Tibial artery (tissue), 4 donors: ENCODE results near the gene GRIP1.

Experiments
- DNase-seq, 2 donors: peaks; one replicate each; pipeline ENCODE4 v3.0.0-alpha.2; 2019
- H3K27ac ChIP-seq, 2 donors: fragments of 200-600 bp; sonication (generic) in 1 of 2; 1 replicate in 1 of 2; 2 replicates in 1 of 2; pipeline ENCODE4 v1.5.1; 2018 to 2019; ENCODE audit warnings: mild to moderate bottlenecking in 1 of 2
- H3K27me3 ChIP-seq, 2 donors: fragments of 200-600 bp; sonication (generic) in 1 of 2; one replicate each; pipeline versions ENCODE4 v1.5.1 to v1.6.0; 2016 to 2019
- H3K36me3 ChIP-seq, 3 donors: fragments of 200-600 bp; sonication (generic) in 2 of 3; one replicate each; pipeline ENCODE4 v1.5.1; 2016 to 2019; ENCODE audit warnings: mild to moderate bottlenecking in 2 of 3
- H3K4me1 ChIP-seq, 4 donors: fragments of 200-600 bp; sonication (generic) in 2 of 4; 1 replicate in 3 of 4; 2 replicates in 1 of 4; pipeline ENCODE4 v1.5.1; 2016 to 2019
- H3K4me3 ChIP-seq, 2 donors: fragments of 200-600 bp; sonication (generic) in 1 of 2; 1 replicate in 1 of 2; 2 replicates in 1 of 2; pipeline ENCODE4 v1.5.1; 2018 to 2019; ENCODE audit warnings: mild to moderate bottlenecking in 2 of 2
- H3K9me3 ChIP-seq, 3 donors: fragments of 200-600 bp; sonication (generic) in 1 of 3; one replicate each; pipeline ENCODE4 v1.5.1; 2016 to 2019
- CTCF ChIP-seq, 2 experiments: fragments of 200-600 bp in 1 of 2; fragments of 450-650 bp in 1 of 2; IDR thresholded peaks; one replicate each; pipeline ENCODE4 v1.5.1; 2017 to 2019; ENCODE audit warnings: antibody characterized with exemption in 2 of 2, mild to moderate bottlenecking in 1 of 2, moderate library complexity in 1 of 2
- intact Hi-C: fragments of 100-400 bp; cut with DNase I; formaldehyde crosslinking; loops from one replicate; pipeline ENCODE4 v1.15.0; 2023; ENCODE audit warnings: low total_unique reads

GRIP1 gene

DNA sequence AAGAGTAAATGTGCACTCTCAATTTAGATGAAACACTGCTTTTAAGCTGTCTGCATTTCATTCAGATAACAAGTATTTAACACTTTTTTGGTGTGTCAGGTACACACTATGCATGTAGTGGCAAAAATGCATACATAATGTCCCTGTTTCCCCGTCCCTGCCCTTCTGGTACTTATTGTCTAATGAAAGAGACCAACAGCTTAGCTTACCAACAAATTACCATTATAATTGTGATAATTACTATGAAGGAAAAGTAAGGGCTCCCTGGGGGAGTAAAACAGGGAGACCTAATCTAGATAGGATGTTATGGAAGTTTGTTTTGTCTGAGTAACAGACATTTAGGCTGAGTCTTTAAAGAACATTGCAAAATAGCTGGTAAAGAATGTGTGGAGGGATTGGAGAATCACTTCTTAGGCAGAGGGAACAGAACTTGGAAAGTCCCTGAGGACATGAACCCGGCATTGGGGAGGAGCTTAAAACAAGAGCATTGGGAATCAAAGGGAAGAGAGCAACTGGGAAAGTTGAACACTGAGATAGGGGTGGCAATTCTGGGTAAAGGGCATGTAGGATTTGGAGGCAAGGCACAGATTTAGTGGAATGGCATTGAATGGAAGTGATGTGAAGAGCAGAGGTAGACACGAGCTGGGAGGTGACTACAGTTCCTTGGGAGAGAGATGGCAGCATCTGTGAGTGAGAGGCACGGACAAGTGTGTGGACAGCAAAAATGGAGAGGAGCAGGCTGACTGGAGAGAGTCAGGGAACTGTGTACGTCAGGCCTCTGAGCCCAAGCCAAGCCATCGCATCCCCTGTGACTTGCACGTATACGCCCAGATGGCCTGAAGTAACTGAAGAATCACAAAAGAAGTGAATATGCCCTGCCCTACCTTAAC is 181.6 kb downstream of the GRIP1 start:
- no peaks in the 10 kb centered on the region for H3K9me3 ChIP-seq
- no peaks in the 10 kb centered on the region for H3K4me1 ChIP-seq
- no peak for DNase-seq
- H3K27ac ChIP-seq: no peak overlapping the region
- H3K27me3 ChIP-seq: peaks cover 0 to 4% of the 10 kb centered on the region in 2 donors
- no peak overlapping the region for H3K4me3 ChIP-seq
- no peaks in the 10 kb centered on the region for H3K36me3 ChIP-seq
- TF ChIP-seq CTCF (IDR thresholded peaks at IDR 0.05): no peak
- intact Hi-C loops: no loop called here

DNA sequence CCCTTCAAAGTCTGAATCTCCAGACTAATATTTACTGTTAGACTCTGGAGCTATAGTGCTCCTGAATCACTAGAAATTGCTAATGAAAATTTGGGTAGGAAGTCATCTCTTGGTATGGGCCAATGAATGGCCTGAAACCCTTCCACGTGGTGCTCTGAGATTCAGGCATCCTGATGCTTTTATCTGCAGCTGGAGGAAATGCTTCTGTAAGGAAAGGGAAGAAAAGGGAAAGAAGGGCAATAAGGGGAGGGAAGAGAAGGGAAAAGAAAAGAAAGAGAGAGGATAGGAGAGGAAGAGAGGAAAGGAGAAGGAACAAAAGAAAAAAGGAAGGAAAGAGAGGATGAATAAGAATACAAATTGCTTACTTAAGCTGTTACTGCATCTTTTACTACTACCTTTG is 182.3 kb downstream of the GRIP1 start:
- H3K27me3 ChIP-seq: peaks cover 0 to 4% of the 10 kb centered on the region in 2 donors
- no peak for TF ChIP-seq CTCF (IDR thresholded peaks at IDR 0.05)
- no peak overlapping the region for H3K27ac ChIP-seq
- H3K36me3 ChIP-seq: no peaks in the 10 kb centered on the region
- no peaks in the 10 kb centered on the region for H3K4me1 ChIP-seq
- intact Hi-C loops: no loop called here
- DNase-seq: no peak
- no peaks in the 10 kb centered on the region for H3K9me3 ChIP-seq
- H3K4me3 ChIP-seq: no peak overlapping the region

DNA sequence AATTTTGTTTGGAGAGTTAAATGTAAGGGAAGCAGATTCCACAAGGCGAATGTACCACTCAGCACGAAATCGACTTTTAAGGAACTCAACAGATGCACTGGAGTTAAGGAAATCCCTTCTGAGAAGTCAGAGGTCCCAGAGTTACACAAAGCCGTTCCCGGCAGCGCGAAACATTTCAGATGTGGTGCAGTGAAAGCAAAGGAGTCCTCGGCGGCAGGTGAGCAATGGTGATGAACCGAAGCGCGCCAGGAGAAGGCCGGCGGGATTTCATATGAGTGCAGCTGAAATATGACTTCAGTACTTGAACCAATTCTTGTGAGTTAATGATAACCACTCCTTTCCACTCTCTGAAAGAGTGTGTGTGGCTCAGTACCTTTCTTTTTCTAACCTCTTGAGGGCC is 183.2 kb downstream of the GRIP1 start:
- Histone ChIP-seq H3K36me3 (no peaks in the 10 kb centered on the region), H3K9me3 (no peaks in the 10 kb centered on the region), H3K4me3 (no peak overlapping the region), H3K4me1 (no peaks in the 10 kb centered on the region), H3K27ac (no peak overlapping the region), H3K27me3 (peaks cover 0 to 4% of the 10 kb centered on the region in 2 donors)
- no peak for DNase-seq
- intact Hi-C loops: no loop called here
- no peak for TF ChIP-seq CTCF (IDR thresholded peaks at IDR 0.05)

DNA sequence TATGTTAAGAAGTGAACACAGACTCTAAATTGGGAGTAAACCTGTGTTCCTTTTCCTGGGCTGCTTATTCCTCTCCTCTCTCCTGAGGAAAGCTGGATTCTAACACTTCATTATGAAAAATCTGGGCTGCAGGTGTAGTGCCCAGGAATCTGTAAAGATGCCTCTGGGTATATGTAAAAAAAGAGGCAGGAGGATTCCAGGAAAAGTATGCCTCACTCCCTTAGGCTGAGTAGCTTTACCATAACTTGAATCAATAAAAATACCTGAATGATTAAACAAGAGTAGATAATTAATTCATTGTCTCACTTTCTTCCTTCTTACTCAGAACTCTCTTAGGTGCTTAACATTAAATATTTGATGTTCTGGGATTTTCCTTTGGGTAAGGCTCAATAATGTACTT is 185.1 kb downstream of the GRIP1 start:
- H3K27ac ChIP-seq: no peak overlapping the region
- H3K36me3 ChIP-seq: no peaks in the 10 kb centered on the region
- intact Hi-C loops: no loop called here
- no peaks in the 10 kb centered on the region for H3K4me1 ChIP-seq
- TF ChIP-seq CTCF (IDR thresholded peaks at IDR 0.05): no peak
- H3K9me3 ChIP-seq: no peaks in the 10 kb centered on the region
- no peak overlapping the region for H3K4me3 ChIP-seq
- no peak for DNase-seq
- H3K27me3 ChIP-seq: peaks cover 0 to 4% of the 10 kb centered on the region in 2 donors

- Histone ChIP-seq H3K36me3 (no peaks in the 10 kb centered on the region), H3K9me3 (no peaks in the 10 kb centered on the region), H3K4me3 (no peak overlapping the region), H3K27me3 (peaks cover 0 to 4% of the 10 kb centered on the region in 2 donors), H3K4me1 (no peaks in the 10 kb centered on the region), H3K27ac (no peak overlapping the region)
- intact Hi-C loops: no loop called here
- TF ChIP-seq CTCF (IDR thresholded peaks at IDR 0.05): no peak
- DNase-seq: no peak
These were observed 187.0 kb downstream of the GRIP1 start for GRCh38 chr12:66491853-66492252.
